ENCODE measurements around the gene TNFRSF9. TPM values are rescaled to one million over a fixed set of nuclear protein-coding genes. Genes with fewer than 3 reads are reported as not detected.

The TNFRSF9 gene
- total and polyA plus RNA-seq, 2 of the 8 experiments (the other 6 are each of a cell fraction or from before 2014, with no cell fraction given) = not detected

- DNase-seq (ENCODE audit: low read depth in 1 of 2, low spot score in 2 of 2) = peak; percentile 97 to 100
- ChIA-PET CTCF (ENCODE audit: partially characterized antibody) (interaction anchor here (0.5 to 1.5 kb wide), 5 partner anchors 8 to 128 kb away, joined by 3 to 5 read pairs (median 3); no protein-coding TSS in a partner anchor), POLR2A (ENCODE audit: partially characterized antibody) (interaction anchor here (0.5 to 0.6 kb wide), 2 partner anchors 12 to 17 kb away, joined by 3 to 4 read pairs; no protein-coding TSS in a partner anchor)
- Histone ChIP-seq H3K4me3 (ENCODE audit: extremely low read depth in 1 of 4, insufficient read depth in 2 of 4, low read depth in 3 of 4, low read length in 4 of 4) (peak overlapping the region in 1 of 4 experiments; percentile 33; a peak in 2 of 8 replicates), H3K27ac (ENCODE audit: low read depth, low read length) (no peak overlapping the region), H3K36me3 (ENCODE audit: control insufficient read depth in 2 of 4, insufficient read depth in 4 of 4, low read length in 3 of 4) (no peaks in the 10 kb centered on the region), H4K91ac (replicated peaks; ENCODE audit: insufficient read length, low read length) (no peak overlapping the region), H3K9ac (replicated peaks in 1 of 4; ENCODE audit: extremely low read depth in 1 of 4, low read depth in 3 of 4, low read length in 3 of 4) (no peak overlapping the region), H2BK12ac (ENCODE audit: low read depth, low read length) (no peak overlapping the region), H4K20me1 (replicated peaks in 1 of 2; ENCODE audit: control insufficient read depth in 1 of 2, insufficient read depth in 2 of 2, low read length in 2 of 2) (peaks cover 0 to 3% of the 10 kb centered on the region in 2 experiments), H3K27me3 (replicated peaks in 1 of 4; ENCODE audit: control insufficient read depth in 3 of 4, extremely low read depth in 1 of 4, insufficient read depth in 3 of 4, low read length in 3 of 4) (no peaks in the 10 kb centered on the region), H3K4me1 (replicated peaks in 1 of 4; ENCODE audit: control insufficient read depth in 3 of 4, insufficient read depth in 4 of 4, low read length in 3 of 4) (peaks cover 0 to 3% (median 0%) of the 10 kb centered on the region in 4 experiments; a peak in 2 of 7 replicates), H3K79me2 (ENCODE audit: control insufficient read depth in 1 of 2, insufficient read depth in 2 of 2, low read length in 2 of 2) (no peaks in the 10 kb centered on the region), H3K4ac (replicated peaks; ENCODE audit: insufficient read length, low read depth, low read length) (no peak overlapping the region), H2BK15ac (ENCODE audit: low read length) (no peak overlapping the region), H3K9me3 (ENCODE audit: insufficient read depth in 2 of 2, low read depth in 1 of 2, low read length in 1 of 2) (no peaks in the 10 kb centered on the region; a peak in 1 of 4 replicates), H3K79me1 (ENCODE audit: low read depth, low read length) (no peaks in the 10 kb centered on the region), H3K14ac (ENCODE audit: insufficient read length) (no peak overlapping the region), H2BK120ac (replicated peaks; ENCODE audit: low read depth, low read length) (no peak overlapping the region), H2BK20ac (ENCODE audit: low read length) (no peak overlapping the region), H2BK5ac (ENCODE audit: low read depth, low read length) (no peak overlapping the region), H3K23me2 (ENCODE audit: low read depth, low read length) (peaks cover 6% of the 10 kb centered on the region; the same call in 1 of the 2 replicates), H3K18ac (ENCODE audit: extremely low read depth, low read length) (no peak overlapping the region), H2AK5ac (ENCODE audit: low read depth, low read length) (no peak overlapping the region), H2AFZ (ENCODE audit: low read length) (no peak overlapping the region), H4K8ac (ENCODE audit: extremely low read depth, insufficient read depth, low read length) (peak overlapping the region; percentile 71; the same call in 1 of the 2 replicates), H4K5ac (ENCODE audit: insufficient read length, low read depth, low read length) (no peak overlapping the region), H3K23ac (ENCODE audit: insufficient read length) (no peak overlapping the region), H3K56ac (replicated peaks; ENCODE audit: insufficient read length, low read depth, low read length) (no peak overlapping the region), H3K4me2 (ENCODE audit: insufficient read depth in 1 of 2, low read depth in 2 of 2, low read length in 2 of 2) (peak overlapping the region; percentile 11 to 20; a peak in 2 of 4 replicates)
- WGBS, 2 experiments (ENCODE audit: extremely low coverage in 1 of 2, insufficient coverage in 1 of 2, insufficient read length in 1 of 2, insufficient replicate concordance in 2 of 2, low coverage in 1 of 2, low lambda C conversion rate in 2 of 2, missing lambda C conversion rate in 1 of 2) = 60% methylated on average over 19 of the region's 27 CpGs; no CpG with 5 or more reads in 1 of the 2 experiments
- TF ChIP-seq TCF12 (IDR thresholded peaks at IDR 0.05; ENCODE audit: low read depth, low read length) (0 out of 2 replicates have a peak, but pooled peaks have one; percentile 20), USF2 (IDR thresholded peaks at IDR 0.05; ENCODE audit: low read length) (no peak), E2F6 (IDR thresholded peaks at IDR 0.05) (peak; percentile 19; the same call in 1 of the 2 replicates), SUZ12 (IDR thresholded peaks at IDR 0.05; ENCODE audit: low read length) (no peak), JUND (IDR thresholded peaks at IDR 0.05; ENCODE audit: low read length) (no peak)
- peak; percentile 58 for FAIRE-seq
Measured at GRCh38 chr1:7885513-7886404, 54.9 kb downstream of the TNFRSF9 start.

Data from H1 (cell line).